Measurements from ENCODE around the gene BUB3. TPM values are rescaled to one million over a fixed set of nuclear protein-coding genes. Genes with fewer than 3 reads are reported as not detected.

BUB3 gene
- total and polyA plus RNA-seq, 2 experiments from 2014 or later: 243 to 272 TPM

DNA sequence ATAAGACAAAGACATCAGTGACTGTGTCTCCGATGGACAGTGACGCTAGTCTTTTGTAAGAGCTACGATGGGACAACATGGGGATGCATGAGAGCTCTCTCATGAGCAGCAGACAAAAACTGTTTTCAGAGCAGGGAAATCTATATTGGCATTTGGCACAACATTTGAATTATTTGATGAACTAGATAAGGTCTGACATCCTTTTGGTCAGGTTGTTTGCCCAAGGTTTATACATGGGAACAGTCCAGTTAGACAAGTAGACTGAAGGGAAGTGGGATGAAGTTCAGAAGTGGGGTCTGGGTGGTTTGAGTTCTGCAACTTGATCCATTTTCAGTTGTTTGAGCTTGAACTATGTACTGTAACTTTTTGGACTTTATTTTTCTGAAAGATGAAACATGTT, 50.8 kb downstream of the BUB3 start (continued):
- TF ChIP-seq, protein P1, sequence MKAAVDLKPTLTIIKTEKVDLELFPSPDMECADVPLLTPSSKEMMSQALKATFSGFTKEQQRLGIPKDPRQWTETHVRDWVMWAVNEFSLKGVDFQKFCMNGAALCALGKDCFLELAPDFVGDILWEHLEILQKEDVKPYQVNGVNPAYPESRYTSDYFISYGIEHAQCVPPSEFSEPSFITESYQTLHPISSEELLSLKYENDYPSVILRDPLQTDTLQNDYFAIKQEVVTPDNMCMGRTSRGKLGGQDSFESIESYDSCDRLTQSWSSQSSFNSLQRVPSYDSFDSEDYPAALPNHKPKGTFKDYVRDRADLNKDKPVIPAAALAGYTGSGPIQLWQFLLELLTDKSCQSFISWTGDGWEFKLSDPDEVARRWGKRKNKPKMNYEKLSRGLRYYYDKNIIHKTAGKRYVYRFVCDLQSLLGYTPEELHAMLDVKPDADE (IDR thresholded peaks at IDR 0.05): no peak

DNA sequence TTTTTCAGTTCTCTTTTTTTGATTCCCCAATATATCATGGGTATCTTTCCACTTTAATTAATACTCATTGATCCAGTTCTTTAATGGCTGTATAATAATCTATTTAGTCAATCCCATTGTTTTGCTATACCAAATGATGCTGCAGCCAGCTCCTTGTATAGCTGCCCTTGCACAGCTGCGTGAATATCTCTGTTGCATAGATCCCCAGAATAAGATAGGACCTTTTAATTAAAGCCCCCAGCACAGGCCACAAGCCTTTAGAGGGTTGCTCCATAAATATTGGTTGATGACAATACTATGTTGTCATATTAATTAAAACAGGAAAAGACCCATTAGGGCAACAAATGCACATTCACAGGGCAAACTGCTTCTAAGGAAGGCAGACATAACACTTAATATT, 57.9 kb downstream of the BUB3 start:
- no peaks in the 10 kb centered on the region for H3K9me2 ChIP-seq (ENCODE audit: insufficient read depth)
- peaks cover 3% of the 10 kb centered on the region for H3K27me3 Mint-ChIP-seq (ENCODE audit: insufficient read depth, low read depth, poor library complexity)
- ATAC-seq (no peak), DNase-seq (ENCODE audit: low spot score) (no peak)
- no peaks in the 10 kb centered on the region for H4K20me1 ChIP-seq (replicated peaks; ENCODE audit: insufficient read depth)
- H3F3A ChIP-seq (replicated peaks; ENCODE audit: low read depth): no peaks in the 10 kb centered on the region
- H3K79me2 ChIP-seq (replicated peaks; ENCODE audit: insufficient read depth): no peaks in the 10 kb centered on the region
- no peak overlapping the region for H3K4me3 Mint-ChIP-seq
- H3K27ac ChIP-seq (ENCODE audit: low read depth): no peak overlapping the region
- no peak overlapping the region for H3K4me3 ChIP-seq
- TF ChIP-seq, protein P1 (IDR thresholded peaks at IDR 0.05): no peak
- TF ChIP-seq, protein P2, sequence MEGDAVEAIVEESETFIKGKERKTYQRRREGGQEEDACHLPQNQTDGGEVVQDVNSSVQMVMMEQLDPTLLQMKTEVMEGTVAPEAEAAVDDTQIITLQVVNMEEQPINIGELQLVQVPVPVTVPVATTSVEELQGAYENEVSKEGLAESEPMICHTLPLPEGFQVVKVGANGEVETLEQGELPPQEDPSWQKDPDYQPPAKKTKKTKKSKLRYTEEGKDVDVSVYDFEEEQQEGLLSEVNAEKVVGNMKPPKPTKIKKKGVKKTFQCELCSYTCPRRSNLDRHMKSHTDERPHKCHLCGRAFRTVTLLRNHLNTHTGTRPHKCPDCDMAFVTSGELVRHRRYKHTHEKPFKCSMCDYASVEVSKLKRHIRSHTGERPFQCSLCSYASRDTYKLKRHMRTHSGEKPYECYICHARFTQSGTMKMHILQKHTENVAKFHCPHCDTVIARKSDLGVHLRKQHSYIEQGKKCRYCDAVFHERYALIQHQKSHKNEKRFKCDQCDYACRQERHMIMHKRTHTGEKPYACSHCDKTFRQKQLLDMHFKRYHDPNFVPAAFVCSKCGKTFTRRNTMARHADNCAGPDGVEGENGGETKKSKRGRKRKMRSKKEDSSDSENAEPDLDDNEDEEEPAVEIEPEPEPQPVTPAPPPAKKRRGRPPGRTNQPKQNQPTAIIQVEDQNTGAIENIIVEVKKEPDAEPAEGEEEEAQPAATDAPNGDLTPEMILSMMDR (conservative IDR thresholded peaks at IDR 0.05; ENCODE audit: low read depth in 2 of 2): no peak
- TF ChIP-seq ZNF331 (CRISPR knock-in tag; IDR thresholded peaks at IDR 0.05; ENCODE audit: low read depth): no peak
- H3K27me3 ChIP-seq (ENCODE audit: insufficient read depth): no peaks in the 10 kb centered on the region
- H3K36me3 Mint-ChIP-seq (ENCODE audit: low read depth): peaks cover 18% of the 10 kb centered on the region
- peaks cover 22% of the 10 kb centered on the region for H3K4me1 Mint-ChIP-seq
- H2AFZ ChIP-seq: no peak overlapping the region
- no peak overlapping the region for H3K27ac Mint-ChIP-seq
- H3K4me2 ChIP-seq: no peak overlapping the region
- H3K4me1 ChIP-seq (ENCODE audit: insufficient read depth): peaks cover 16% of the 10 kb centered on the region
- H3K36me3 ChIP-seq (ENCODE audit: insufficient read depth): no peaks in the 10 kb centered on the region
- H3K9me3 Mint-ChIP-seq: peaks cover 5% of the 10 kb centered on the region

DNA sequence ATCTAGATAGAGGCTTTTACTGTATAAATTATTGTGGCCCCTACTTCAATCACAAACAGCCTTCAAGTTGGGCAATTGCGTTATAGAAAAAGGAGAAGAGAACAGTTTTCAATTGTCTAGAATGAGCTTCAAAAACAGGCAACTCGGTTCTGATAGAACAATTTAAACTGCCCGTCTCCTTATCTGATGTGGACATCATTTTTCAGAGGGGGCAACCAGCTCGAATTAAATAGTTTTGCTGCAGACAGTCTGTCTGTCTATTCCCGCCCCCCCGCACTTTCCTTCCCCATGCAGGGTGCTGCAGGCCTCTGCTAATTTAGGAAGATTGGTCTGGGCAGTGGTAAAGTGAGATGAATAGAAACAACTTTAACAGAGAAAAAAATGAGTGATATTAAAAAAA, 58.4 kb downstream of the BUB3 start:
- peaks cover 18% of the 10 kb centered on the region for H3K36me3 Mint-ChIP-seq (ENCODE audit: low read depth)
- Histone ChIP-seq H3K9me2 (ENCODE audit: insufficient read depth) (no peaks in the 10 kb centered on the region), H3F3A (replicated peaks; ENCODE audit: low read depth) (no peaks in the 10 kb centered on the region), H3K79me2 (replicated peaks; ENCODE audit: insufficient read depth) (no peaks in the 10 kb centered on the region), H4K20me1 (replicated peaks; ENCODE audit: insufficient read depth) (no peaks in the 10 kb centered on the region), H3K36me3 (ENCODE audit: insufficient read depth) (no peaks in the 10 kb centered on the region), H3K27me3 (ENCODE audit: insufficient read depth) (no peaks in the 10 kb centered on the region), H3K4me2 (peak overlapping the region; percentile 19; the same call in 1 of the 2 replicates), H3K4me3 (no peak overlapping the region), H3K27ac (ENCODE audit: low read depth) (peak overlapping the region; percentile 42; the same call in 1 of the 2 replicates), H2AFZ (no peak overlapping the region), H3K4me1 (ENCODE audit: insufficient read depth) (peaks cover 18% of the 10 kb centered on the region)
- H3K4me3 Mint-ChIP-seq: no peak overlapping the region
- ATAC-seq (no peak), DNase-seq (ENCODE audit: low spot score) (no peak)
- peaks cover 5% of the 10 kb centered on the region for H3K9me3 Mint-ChIP-seq
- no peak overlapping the region for H3K27ac Mint-ChIP-seq
- peaks cover 27% of the 10 kb centered on the region for H3K4me1 Mint-ChIP-seq
- peaks cover 3% of the 10 kb centered on the region for H3K27me3 Mint-ChIP-seq (ENCODE audit: insufficient read depth, low read depth, poor library complexity)
- TF ChIP-seq EZH2 (IDR thresholded peaks at IDR 0.05; ENCODE audit: low read depth, unreplicated experiment): no peak
- TF ChIP-seq ZNF331 (CRISPR knock-in tag; IDR thresholded peaks at IDR 0.05; ENCODE audit: low read depth): no peak
- no peak for TF ChIP-seq POLR2AphosphoS5 (IDR thresholded peaks at IDR 0.05; ENCODE audit: low read depth)
- no peak for TF ChIP-seq EZH2phosphoT487 (IDR thresholded peaks at IDR 0.05; ENCODE audit: unreplicated experiment)
- no peak for TF ChIP-seq JUNB (IDR thresholded peaks at IDR 0.05; ENCODE audit: unreplicated experiment)
- TF ChIP-seq, protein P1 (IDR thresholded peaks at IDR 0.05): no peak
- TF ChIP-seq, protein P2 (conservative IDR thresholded peaks at IDR 0.05; ENCODE audit: low read depth in 2 of 2): no peak
